HG03342 (cell line): ENCODE measurements around the gene DNAH17.

ENCODE experiments used
- ATAC-seq: cut with Tn5 transposase; IDR thresholded peaks from one replicate; pipeline ENCODE4 v1.9.1; 2021; ENCODE audit warnings: mild to moderate bottlenecking, moderate library complexity; ENCODE audit not compliant: unreplicated experiment

DNAH17 gene, protein sequence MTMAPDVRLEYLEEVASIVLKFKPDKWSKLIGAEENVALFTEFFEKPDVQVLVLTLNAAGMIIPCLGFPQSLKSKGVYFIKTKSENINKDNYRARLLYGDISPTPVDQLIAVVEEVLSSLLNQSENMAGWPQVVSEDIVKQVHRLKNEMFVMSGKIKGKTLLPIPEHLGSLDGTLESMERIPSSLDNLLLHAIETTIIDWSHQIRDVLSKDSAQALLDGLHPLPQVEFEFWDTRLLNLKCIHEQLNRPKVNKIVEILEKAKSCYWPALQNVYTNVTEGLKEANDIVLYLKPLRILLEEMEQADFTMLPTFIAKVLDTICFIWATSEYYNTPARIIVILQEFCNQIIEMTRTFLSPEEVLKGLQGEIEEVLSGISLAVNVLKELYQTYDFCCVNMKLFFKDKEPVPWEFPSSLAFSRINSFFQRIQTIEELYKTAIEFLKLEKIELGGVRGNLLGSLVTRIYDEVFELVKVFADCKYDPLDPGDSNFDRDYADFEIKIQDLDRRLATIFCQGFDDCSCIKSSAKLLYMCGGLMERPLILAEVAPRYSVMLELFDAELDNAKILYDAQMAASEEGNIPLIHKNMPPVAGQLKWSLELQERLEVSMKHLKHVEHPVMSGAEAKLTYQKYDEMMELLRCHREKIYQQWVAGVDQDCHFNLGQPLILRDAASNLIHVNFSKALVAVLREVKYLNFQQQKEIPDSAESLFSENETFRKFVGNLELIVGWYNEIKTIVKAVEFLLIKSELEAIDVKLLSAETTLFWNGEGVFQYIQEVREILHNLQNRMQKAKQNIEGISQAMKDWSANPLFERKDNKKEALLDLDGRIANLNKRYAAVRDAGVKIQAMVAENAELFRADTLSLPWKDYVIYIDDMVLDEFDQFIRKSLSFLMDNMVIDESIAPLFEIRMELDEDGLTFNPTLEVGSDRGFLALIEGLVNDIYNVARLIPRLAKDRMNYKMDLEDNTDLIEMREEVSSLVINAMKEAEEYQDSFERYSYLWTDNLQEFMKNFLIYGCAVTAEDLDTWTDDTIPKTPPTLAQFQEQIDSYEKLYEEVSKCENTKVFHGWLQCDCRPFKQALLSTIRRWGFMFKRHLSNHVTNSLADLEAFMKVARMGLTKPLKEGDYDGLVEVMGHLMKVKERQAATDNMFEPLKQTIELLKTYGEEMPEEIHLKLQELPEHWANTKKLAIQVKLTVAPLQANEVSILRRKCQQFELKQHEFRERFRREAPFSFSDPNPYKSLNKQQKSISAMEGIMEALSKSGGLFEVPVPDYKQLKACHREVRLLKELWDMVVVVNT (N-terminal part only)

DNA sequence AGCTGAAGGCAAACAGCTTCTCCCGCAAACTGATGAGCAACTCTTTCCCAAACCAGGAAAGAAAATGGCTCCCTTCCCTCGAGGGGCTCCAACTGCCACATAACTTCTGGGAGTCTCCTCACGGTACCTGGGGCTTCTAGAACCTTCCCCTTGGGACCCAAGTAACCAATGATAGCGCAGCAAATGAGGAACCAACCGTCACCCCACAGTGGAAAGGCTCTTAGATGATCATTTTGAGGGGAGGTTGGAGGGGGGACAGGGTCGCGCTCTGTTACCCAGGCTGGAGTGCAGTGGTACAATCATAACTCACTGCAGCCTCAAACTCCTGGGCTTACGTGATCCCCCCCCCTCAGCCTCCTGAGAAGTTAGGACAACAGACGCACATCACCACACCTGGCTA is at the start of gene DNAH17:
TSS of gene DNAH17 (minus strand) at position 101 of the 400 bp plus-strand sequence. CDS start 2,339 bp downstream, outside the sequence.
- ATAC-seq = no peak

DNA sequence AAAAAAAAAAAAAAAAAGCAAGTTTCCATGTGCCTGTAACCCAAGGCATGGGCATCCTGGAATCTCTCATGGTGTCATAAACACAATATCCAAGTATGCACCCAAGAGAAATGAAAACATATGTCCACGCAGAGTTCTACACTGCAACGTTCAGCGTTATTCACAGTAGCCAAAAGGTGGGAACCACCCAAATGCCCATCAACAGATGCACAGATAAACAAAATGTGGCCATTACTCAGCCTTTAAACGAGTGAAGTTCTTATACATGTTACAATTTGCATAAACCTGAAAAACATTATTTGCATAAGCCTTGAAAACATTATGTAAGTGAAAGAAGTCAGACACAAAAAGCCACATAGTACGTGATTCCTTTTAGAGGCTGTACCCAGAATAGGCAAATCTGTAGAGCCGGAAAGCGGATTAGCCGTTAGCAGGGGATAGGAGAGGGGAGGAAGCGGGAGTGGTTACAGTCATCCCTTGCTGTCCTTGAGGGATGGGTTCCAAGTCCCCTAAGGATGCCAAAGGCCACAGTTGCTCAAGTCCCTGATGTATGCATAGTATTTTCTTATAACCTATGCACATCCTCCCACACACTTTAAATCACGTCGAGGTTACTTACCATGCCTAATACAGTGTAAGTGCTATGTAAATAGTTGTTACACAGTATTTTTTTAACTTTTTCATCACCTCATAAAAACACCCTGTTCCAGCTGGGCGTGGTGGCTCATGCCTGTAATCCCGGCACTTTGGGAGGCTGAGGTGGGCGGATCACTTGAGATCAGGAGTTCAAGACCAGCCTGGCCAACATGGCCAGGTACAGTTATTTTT is 47.3 kb upstream of the DNAH17 start:
- no peak for ATAC-seq

DNA sequence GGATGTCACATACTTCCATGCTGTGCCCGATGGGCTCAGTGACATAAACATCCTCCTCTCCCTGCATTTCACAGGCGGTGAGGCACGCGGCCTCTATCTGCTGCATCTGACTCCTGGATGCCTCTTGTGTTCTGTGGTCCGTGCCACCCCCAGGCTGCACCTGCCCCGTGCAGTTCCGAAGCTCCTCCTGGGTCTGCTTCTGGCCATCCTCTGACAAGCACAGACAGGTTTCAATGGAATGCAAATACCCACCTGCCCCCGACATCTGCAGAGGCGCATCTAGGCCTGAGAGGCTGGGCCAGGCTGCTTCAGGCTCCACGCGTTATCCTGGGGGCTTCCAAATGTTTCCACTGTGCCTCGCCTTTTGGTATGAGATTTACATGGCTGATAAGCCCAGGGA is 46.3 kb upstream of the DNAH17 start:
- ATAC-seq = no peak

DNA sequence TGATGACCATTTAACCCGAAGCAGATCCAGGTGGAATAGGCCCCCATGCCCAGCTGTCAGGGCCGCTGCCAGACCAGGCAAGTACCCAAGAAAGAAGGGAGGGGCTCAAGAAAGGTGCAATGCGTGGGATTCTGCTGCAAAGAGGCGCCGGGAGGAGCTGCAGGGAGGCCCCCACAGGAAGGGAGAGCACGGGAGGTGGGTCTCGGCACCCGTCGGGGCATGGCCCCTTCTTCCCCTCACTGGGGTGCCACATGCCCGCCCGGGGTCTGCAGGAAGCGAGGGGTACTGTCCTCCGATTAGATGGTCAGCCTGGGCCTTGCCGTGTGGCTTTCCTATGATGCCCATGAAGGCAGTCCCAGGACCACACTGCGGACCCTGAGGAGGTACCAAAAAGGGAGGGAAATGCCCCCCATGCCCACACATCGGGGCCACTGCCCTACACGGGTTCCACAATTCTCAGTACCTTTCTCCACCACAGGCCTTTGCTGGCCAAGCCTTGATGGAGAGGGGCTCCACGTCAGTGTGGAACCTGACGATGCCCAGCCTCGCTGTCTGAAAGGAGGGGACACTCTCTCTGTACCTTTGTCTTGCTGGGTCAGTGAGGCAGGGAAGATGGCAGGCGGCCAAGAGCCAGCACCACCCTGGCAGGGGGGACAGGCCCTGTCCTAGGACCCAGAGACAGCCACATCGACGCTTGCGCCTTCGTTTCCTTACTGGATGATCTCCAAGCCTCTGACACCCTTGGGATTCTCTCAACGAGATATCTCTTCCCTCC is 45.5 kb upstream of the DNAH17 start:
- no peak for ATAC-seq

DNA sequence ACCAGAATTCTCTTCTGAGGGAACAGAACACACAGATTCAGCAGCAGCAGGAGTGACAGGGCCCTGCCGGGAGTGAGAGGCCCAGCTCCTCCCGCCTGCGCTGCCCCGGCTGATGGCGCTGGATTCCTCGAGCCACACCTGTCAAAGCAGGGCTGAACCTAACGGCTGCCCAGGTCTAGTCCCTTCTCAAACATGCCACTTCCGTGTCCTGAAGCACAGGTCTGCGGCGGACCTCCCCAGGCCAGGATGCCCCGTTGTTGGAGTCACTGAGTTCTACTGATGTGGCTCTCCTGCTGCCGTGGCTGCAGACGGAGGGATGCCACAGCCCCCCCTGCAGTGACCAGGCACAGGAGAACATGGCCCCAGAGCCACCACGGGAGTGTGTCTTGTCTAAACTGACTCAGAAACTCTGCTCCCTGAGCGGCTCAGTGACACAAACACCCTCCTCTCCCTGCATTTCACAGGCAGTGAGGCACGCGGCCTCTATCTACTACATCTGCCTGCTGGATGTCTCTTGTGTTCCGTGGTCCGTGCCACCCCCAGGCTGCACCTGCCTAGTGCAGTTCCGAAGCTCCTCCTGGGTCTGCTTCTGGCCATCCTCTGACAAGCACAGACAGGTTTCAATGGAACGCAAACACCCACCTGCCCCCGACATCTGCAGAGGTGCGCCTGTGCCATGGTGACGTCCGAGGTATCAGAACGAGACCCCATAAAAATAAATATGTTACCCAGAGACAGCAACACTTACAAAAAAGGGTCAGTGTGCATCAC is 44.7 kb upstream of the DNAH17 start:
- ATAC-seq = no peak

DNA sequence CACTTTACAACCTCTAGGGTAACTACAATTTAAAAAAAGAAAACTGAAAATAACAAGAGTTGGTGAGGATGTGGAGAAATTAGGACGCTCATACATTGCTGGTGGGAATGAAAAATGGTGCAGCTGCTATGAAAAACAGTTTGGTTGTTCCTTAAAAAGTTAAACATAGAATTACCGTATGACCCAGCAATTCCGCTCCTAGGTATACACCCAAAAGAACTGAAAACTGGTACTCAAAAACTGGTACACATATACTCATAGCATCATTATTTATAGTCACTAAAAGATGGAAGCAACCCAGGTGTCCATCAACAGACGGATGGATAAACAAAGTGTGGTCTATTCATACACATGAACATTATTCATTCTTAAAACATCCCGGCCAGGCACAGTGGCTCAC is 42.9 kb upstream of the DNAH17 start:
- no peak for ATAC-seq

DNA sequence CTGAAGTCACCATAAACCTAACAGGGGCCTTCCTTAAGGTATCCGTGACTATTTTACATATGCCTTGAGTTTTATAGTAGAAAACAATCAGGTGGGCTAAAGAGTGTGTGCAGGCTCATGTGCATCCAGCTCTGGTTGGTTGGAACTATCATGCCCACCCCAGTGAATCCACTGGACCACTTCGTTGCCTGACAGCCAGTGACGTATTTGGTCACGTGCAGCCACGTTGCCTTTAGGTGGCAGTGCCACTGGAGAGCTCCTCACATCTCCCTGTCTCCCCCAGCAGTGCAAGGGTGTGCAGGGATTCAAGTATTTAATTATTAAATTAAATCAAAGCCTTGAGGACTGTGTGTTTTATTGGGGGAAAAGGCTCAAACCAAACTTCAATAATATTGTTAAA is 42.1 kb upstream of the DNAH17 start:
- no peak for ATAC-seq

DNA sequence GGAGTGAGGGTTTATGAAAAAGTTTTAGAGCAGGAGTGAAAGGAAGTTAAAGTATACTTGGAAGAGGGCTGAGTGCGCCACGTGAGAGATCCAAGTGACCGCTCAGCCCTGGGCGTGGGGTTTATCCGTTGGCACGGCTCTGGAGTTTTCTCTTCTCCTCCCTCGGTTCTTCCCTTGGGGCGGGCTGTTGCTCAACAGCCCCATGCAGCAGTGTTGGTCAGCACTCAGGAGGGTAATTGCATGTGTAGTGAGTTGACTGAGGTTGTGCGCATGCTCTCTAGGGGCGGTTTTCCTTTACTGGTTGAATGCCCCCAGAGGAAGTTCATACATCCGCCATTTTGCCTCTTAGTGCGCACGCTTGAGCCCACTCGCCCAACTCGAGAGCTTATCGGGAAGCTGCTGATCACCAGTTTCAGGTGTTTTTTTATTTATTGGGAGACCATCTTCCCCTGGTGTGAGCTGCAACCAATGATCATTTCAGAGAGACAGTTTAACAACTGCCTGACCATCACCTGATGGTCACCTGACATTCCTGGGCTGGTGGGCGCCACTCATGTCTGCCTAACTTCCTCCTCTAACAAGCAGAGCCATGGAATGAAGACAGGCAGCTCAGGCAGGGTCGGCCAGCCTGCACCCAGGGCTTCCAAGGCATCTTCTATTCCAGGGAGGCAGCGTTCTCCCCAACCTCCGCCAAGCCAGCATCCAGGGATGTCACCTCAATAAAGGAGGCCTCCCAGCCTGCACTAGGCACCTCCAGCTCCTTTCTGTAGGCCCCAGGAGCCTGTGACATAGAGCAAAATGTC is 41.3 kb upstream of the DNAH17 start:
- no peak for ATAC-seq

DNA sequence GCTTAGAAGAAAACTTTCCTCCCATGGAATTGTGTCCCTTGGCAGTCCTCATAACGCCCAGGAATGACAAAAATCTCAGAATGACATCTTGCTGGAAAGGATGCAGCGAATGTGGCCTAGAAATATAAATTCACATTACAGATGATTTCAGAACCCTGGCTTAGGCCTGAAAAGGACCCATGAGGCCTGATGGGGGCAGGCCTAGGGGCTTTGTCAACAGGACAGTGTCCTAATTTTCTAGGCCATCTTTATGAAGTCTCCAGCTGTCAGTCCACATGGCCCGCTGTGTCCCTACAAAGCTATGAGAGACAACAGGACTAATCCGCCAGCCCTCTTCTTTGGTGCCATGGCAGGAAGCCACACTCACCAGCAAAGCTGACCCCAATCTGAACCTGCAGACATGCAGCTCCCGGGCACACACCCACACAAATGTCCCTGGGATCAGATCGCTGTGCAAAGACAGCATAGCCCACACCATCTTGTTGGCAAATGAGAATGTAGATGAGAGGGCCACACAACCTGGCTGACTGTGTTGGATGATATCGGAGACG is 40.4 kb upstream of the DNAH17 start:
- ATAC-seq = no peak

DNA sequence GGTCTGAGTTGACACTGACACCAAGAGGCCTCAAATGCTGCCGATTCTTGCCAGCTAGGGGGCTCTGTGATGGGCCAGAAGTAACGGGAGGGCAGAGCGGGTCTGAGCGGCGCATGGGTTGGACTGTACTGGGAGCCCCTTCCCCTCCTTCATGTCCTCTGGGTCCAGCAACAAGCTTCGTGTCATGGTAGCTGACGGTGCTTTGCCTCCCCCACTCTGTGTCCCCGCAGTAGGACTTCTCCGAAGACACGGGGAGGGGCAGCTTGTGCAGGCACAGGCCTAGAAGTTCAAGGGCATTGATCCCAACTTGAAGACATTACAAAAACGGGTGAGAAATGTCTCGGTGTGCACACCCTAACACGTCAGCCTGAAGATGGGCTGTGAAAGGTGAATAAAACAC is 39.8 kb upstream of the DNAH17 start:
- ATAC-seq = no peak

DNA sequence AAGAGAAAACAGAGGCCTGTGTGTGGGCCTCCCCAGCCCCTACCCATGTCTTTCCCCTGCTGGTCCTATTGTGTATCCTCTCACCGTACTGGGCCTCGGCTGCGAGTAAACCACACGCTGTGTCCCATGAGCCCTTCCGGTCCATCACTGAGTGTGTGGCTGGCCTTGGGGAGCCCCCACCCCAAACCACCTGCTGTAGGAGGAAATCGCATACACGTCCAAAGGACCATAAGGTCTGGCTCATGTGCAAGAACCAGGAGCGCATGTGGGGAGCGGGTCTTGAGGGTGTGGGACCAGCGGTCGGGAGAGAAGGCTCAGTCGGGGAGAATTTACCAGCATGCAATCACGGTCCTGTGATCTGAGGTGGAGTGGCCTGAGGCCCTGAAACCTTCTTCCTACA is 38.4 kb upstream of the DNAH17 start:
- no peak for ATAC-seq

DNA sequence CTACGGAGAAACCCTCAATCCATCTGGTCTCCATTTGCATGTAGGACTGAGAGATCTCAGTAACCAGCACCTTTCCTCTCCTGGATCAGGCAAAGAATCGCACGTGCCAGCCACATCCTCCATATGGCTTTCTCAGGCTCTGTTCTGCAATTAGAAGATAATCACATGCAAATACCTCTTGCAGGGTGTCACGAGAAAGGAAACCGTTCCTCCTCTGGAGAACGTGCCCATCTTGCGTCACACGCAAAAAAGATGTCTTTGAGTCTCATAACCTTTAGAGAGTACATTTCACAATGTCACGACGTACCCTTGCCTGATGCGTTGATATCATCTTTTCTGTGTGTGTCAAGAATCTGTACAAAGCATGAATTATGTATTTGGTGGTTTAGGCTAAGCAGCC is 36.2 kb upstream of the DNAH17 start:
- no peak for ATAC-seq

DNA sequence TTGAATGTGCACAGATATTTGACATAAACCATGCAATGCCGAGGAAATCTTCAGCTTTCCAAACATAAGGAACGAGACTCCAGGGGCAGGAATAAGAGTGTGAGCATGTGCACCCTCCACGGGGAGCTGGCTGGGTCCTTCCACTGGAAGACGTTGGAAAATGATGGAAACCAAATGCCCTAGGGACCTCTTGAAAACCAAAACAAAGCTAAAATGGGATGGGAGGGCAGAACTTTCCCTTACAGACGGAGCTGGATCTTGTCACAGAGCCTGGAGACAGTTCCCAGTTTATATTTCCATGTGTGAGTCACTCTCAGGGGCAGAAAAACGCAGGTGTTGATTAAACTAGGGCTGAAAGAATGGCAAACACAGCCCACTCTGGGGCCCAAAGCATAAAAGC is 34.4 kb upstream of the DNAH17 start:
- no peak for ATAC-seq

DNA sequence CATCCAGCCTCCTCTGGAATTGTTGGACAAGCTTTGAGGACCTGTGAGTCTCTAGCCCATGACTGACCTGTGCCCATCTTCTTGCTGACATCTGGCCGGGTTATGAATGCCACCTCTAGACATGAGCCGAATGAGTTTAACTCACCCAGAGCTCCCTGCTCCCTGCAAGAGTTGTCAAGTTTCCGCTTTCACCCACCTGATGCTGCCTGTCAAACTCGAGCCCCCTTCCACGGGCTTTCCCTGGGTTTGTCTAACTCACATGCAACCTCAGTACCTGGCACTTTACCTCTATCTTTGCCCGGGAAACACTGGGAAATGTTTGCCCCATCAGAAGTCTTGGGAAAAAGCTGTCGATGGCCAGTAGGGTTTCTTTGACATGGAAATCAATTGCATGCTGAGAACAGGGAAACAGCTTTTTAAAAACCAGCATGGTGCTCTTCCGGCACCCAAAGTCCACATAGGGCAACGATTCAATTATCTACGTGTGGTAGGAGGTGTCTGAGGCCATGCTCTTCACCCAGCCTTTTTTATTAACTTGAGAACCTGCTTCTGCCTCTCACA is 33.8 kb upstream of the DNAH17 start:
- ATAC-seq = no peak

DNA sequence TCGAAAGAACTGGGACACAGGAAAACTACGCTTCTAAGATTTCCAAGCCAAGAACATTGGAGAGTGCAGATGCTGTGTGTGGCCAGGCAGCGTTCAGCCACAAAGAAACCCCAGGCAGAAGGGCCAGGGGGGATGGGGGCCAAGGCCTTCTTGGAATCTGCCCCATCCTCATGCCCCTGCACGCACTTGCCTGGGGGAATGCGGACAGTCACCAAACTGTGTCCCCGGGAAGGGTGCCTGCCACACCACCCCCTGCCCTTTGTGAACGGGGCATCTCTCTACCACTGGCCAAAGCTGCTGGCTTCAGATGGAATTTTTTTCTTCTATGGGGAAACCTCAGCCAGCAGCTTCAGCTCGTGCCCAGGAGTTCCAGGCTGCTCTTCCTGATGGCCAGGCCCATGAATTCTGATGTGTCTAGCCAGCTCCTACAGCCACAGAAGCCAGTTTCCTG is 32.0 kb upstream of the DNAH17 start:
- ATAC-seq = no peak

DNA sequence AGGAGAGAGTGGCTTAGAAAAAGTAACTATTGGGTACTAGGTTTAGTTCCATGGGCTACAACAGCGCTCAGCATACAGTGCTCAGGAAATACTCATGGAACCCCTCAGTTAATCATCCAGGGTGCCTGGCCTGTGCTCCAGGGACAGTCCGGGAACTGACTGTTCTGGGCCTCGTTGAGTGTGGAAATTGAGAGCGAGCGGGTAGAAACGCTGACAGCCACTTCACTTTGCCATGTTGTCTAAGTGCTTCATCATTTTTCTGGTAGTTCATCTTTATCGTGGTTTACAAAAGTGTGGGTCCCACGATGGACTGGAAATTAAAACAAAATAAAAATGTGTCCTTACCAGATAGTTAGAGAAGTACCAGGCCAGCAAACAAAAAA is 31.6 kb upstream of the DNAH17 start:
- no peak for ATAC-seq

DNA sequence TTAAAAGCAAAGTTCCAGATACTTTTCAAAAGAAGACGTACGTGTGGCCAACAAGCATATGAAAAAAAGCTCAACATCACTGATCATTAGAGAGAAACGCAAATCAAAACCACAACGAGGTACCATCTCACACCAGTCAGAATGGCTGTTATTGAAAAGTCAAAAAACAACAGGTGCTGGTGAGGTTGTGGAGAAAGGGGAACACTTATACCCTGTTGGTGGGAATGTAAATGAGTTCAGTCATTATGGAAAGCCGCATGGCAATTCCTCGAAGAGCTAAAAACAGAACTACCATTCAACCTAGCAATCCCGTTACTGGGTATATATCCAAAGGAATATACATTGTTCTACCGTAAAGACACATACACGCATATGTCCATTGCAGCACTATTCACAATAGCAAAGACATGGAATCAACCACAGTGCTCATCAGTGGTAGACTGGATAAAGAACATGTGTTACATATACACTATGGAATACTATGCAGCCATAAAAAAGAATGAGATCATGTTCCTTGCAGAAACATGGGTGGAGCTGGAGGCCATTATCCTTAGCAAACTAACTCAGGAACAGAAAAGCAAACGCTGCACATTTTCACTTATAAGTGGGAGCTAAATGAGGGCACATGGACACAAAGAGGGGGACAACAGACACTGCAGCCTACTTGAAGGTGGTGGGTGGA is 31.1 kb upstream of the DNAH17 start:
- no peak for ATAC-seq
